Frontal cortex (tissue), 4 donors: Measurements from ENCODE around the gene ZNF684. TPM values are rescaled to one million over a fixed set of nuclear protein-coding genes. Genes with fewer than 3 reads are reported as not detected.
A peak's percentile ranks its signal among the peaks of the same experiment; 100 is the strongest.
"Not testable (repeated sequence)": the region's sequence is repeated elsewhere in the genome, so short reads cannot be mapped to it uniquely, and the experiment has no call there.

Source experiments
- DNase-seq, 2 donors: peaks; one replicate each; pipeline ENCODE4 v3.0.0; 2012; ENCODE audit warnings: low spot score in 2 of 2
- FAIRE-seq: peaks from 2 replicates; lab custom pipeline; 2012; peaks lifted over from hg19 to GRCh38; lab: Jason Lieb, UNC
- total RNA-seq: library from RNA; depleted of rRNA; stranded (reverse); fragments of >200 nt; gene quantifications from one replicate; pipeline ENCODE4 v1.2.3, GENCODE V29; 2014
- donor health status: control.
- donor health status: control.
- donor health status: control.

ZNF684 gene
- total RNA-seq: 7.7 TPM

DNA sequence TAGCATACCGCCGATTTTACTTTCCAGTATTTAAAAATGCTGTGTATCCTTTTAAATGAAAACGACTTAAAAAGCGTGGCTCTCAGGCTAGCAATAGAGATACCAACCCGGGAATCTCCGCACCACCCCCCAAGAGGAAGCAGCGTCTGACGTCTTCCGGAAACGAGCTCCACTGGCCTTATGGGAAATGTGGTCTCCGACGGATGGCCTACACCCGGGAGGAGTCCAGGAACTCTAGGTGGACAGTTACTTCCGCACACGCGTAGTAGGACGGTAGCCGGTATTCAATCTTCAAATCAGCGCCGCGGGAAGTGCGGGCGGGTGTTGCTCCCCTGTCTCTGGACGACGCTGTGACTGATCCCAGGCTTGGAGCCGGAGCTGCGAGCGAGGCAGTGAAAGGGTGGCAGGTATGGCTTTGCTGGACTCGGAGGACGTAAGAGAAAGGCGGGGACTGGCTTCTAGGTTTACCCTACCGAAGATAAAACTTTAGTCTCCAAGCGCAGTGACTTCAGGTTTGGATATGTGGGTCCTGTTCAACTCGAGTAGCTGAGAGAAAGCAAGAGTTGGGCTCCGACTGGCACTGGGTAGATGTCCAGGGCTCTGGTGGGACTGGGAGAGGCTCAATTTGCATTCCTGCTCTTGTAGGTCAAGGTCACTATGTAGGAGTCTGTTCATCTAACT is at the start of gene ZNF684:
Gene ZNF684, plus strand, starts transcription at position 257 of the 681 bp plus-strand sequence. CDS start 1,530 bp downstream, outside the sequence.
- no peak for FAIRE-seq
- DNase-seq: peak; percentile 68 to 87

DNA sequence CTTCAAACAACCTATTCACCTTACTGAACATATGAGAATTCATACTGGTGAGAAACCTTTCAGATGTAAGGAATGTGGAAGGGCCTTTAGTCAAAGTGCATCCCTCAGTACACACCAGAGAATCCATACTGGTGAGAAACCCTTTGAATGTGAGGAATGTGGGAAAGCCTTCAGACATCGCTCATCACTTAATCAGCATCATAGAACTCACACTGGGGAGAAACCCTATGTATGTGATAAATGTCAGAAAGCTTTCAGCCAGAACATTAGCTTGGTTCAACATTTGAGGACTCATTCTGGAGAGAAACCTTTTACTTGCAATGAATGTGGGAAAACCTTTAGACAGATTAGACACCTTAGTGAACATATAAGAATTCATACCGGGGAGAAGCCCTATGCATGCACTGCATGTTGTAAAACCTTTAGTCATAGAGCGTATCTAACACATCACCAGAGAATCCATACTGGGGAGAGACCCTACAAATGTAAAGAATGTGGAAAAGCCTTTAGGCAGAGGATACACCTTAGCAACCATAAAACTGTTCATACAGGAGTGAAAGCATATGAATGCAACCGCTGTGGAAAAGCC is 36.0 kb upstream of the ZNF684 start:
- DNase-seq (no peak), FAIRE-seq (no peak)

DNA sequence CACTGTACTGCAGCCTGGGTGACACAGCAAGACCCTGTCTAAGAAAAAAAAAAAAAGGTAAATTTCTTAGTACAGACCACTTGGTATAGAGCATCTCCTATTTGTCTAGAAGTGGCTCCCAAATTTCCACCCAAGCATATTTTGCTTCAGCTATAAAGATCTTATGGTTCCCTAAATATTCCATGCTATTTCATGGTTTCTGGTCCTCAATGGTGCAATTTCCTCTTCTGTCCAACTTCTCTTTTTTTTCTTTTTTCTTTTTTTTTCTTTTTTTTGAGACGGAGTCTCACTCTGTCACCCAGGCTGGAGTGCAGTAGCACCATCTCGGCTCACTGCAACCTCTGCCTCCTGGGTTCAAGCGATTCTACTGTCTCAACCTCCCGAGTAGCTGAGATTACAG is 28.8 kb upstream of the ZNF684 start:
- FAIRE-seq, DNase-seq: not testable (repeated sequence)

DNA sequence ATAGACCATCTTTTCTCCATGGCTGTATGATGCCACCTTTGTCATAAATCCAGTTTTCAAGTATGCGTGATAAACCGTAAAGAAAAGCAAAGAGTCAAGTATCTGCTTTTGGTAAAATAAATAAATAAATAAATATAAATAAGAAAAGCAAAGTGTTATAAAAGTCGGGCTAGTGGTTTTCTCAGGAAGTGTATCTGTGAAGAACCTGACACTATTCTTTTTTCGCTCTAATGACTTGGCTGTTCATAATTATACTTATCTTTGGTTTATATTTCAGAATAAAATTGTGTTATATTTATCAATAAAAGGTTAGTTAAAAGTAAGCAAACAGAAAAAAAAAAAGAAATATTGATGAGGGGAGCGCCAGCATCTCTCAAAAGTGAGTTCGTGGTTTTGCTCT is 23.5 kb upstream of the ZNF684 start:
- FAIRE-seq (no peak), DNase-seq (no peak)

DNA sequence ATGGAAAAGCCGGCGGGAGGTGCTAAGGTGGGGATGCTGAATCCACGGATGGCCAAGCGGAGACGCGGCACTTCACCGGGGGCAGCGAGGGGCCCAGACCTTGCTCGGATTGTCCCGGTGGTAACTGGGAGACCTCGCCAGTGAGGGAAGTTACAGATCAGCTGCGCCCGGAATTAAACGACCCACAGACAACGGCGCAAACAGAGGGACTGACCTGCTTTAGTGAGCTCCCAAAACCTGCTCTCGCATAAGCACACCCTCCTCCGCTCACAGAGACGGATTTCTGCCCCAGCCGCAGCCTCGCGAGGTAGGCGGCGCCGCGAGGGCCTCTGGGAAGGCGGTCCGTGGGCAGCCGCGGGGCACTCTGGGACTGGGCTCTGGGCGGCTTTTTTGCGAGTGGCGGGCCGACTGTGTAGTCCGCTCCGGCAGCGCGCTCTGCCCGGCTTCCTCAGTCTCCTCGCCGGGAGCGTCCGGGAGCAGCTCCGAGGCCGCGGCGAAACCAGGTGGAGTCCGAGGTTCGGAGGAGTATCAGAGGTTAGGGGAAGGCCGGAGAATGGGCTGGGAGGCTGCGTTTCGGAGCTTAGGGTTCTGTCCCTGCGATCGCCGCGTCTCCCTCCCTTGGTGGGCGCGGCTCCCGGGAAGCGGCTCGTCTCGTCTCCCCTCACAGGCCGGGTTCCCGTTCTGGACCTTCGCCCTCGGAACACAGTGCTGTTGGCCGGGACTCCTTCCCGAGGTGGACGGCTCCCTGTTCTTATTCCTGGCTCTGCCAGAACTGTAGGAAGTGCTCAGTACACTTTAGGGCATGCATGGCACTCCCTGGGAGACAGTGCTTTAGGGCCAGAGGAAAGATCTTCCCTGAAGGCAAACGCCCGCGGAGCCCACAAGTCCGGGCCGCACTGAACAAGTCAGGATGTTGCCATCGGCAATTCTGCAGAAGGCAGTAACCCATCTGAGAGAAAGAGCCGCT is 22.8 kb upstream of the ZNF684 start, which contains the start of gene EXO5:
Gene EXO5, plus strand, starts transcription at position 393 of the 967 bp plus-strand sequence. CDS start 5,778 bp downstream, outside the sequence.
- FAIRE-seq (no peak), DNase-seq (peak; percentile 46 to 64)

DNA sequence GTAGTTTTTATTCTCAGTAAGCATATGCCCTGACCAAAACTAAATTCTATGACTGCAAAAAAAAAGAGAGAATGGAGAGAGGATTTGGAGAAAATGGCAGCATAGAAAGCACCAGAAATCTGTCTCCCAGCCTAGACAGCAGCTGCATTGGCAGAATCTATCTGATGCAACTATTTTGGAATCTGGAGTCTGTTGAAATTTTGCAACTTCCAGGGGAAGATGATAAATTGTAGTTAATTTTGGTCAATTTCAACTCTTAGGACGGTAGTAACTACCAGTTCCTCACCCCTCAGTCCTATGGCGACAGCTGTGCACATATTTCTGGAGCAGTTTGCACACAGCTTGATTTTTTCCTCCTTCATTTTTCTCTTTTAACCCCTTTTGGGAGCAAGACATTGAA is 11.9 kb upstream of the ZNF684 start:
- no peak for FAIRE-seq
- DNase-seq: no peak

DNA sequence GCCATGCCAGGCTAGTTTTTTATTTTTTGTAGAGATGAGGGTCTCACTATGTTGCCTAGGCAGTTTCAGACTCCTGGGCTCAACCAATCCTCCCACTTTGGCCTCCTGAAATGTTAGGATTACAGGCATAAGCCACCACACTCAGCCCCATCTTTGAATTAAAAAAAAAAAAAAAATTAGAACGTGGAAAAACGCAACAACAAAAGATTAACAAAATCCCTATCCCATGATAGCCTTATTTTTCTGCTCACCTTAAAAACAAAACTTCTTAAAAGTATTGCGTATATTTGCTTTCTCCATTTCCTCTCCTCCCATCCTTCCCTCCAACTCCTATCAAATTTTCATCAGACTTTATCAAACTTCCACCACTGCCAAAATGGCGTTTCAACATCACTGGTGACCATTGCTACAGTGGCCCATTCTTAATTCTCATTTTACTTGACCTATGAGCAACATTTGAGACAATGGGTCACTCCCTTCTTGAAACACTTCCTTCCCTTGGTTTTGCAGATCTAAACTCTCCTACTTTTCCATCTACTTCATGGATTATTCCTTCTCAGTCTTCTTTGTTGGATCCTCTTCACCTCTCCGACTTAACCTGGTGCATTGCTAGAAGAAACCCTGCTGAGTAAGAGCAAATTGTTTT is 579 bp upstream of the ZNF684 start:
- FAIRE-seq (no peak), DNase-seq (no peak)

DNA sequence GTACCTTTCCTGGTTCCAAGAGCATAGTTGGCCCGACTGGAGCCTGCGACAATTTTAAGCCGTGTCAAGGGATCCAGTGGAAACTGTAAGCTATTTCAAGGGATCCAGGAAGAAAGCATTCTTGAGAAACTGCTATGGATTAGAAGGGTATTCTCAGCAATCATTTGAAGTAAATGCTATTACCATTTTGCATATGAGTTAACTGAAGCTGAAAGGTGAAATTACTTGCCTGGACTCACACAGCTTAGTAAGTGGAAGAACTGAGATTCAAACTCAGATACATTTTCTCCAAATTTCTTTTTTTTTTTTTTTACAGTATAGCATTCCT is 589 bp downstream of the ZNF684 start:
- FAIRE-seq (no peak), DNase-seq (no peak)

DNA sequence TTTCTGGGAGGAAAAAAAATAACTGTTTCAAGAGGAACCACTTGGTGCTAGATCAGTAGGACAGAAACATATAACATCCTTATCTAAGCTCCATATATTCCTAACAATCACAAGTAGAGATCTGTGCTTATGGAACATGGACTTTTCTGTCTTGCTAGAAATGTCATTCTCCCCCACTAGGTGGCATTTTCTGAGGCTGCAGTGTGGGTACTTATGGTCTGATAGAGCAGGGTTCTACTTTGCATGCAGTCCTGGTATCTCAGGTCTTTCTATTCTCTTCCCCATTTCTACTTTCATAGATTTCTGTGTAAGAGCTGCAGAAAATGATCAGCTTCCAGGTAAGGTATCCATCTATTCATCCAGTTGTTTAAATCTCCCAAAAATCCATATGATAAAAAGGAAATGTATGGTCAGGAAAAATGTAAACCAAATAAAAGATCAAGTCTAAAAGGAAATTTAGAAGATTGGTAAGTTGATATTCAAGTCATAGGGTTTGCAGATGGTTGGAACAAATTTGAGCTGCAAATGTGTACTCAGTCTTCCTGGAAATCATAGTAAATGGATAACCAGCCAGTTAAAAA is 1.5 kb downstream of the ZNF684 start:
- no peak for DNase-seq
- no peak for FAIRE-seq

DNA sequence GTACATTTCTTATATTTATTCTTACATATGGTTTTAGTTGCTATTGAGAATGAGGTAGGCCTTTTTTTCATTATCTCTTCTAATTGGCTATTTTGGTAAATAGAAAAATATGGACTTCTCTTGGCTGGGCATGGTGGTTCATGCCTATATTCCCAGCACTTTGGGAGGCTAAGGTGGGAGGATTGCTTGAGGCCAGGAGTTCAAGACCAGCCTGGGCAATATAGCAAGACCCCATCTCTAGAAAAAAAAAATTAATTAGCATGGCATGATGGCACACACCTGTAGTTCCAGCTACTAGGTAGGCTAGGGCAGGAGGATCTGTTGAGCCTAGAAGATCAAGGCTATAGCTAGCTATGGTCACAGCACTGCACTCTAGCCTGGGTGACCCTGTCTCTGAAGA is 3.2 kb downstream of the ZNF684 start:
- DNase-seq: no peak
- no peak for FAIRE-seq

DNA sequence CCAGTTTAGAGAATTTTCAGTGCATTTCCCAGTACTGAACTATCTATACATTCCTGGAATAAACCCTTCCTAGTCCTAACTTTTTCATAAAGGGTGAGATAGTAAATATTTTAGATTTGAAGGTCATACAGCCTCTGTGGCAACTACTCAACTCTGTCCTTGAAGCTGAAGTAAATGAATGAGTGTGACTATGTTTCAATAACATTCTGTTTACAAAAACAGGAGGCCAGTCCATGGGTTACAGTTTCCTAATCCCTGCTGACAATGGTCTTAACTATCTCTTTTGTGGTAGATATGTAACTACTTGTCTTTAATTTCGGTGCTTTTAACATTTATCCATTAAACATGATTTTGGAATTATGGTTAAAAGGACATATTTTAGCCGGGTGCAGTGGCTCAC is 4.3 kb downstream of the ZNF684 start:
- FAIRE-seq (no peak), DNase-seq (no peak)

DNA sequence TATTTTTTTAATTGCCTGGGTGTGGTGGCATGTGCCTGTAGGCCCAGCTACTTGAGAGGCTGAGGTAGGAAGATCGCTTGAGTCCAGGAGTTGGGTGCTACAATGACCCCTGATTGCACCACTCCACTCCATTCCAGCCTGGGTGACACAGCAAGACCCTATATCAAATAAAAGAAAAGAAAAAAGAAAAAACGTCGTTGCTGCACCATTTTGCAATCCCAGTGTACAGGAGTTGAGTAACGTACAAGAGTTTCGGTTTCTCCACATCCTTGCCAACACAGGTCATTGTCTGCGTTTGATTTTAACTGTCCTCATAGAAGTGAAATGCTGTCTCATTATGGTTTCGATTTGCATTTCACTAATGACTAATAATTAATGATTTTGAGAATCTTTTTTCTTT is 7.9 kb downstream of the ZNF684 start:
- DNase-seq (no peak), FAIRE-seq (no peak)

DNA sequence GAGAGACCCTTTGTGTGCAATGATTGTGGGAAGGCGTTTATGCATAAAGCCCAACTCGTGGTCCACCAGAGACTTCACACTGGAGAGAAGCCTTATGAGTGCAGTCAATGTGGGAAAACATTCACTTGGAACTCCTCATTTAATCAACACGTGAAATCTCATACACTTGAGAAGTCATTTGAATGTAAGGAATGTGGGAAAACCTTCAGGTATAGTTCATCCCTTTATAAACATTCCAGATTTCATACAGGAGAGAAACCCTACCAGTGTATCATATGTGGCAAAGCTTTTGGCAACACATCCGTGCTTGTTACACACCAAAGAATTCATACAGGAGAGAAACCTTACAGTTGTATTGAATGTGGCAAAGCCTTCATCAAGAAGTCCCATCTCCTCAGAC is 15.5 kb downstream of the ZNF684 start:
- FAIRE-seq (no peak), DNase-seq (no peak)

DNA sequence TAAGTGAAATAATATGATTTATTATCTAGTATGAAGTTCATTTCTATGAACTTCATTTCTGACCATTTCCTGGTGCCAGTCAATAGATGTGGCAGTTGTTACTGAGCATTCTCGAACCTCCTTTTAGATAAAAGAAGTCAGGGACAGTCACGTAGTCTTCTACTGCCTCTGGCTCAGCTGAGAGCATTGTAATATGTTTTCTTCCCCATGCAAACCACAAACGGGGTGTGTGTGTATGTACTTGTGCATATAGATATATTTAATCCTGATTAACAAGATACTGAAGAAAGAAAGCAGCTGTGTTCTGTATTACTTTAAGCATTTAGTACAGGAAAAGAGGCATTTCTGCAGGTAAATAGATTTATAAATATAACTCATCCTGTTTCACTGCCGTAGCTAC is 21.6 kb downstream of the ZNF684 start:
- no peak for DNase-seq
- FAIRE-seq: no peak

DNA sequence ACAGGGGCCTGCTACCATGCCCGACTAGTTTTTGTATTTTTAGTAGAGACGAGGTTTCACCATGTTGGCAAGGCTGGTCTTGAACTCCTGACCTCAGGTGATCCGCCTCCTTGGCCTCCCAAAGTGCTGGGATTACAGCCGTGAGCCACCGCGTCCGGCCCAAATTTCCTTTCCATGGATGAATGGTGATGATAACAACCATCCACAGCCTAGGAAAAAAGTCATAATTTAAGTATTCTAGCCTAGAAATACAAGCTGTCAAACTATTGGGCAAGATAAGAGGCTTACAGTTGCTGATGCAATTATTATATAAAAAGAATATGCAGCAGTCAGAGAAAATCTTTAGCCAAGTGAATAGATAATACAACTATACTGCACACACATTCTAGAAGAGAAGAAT is 23.4 kb downstream of the ZNF684 start:
- not testable (repeated sequence) for FAIRE-seq, DNase-seq

DNA sequence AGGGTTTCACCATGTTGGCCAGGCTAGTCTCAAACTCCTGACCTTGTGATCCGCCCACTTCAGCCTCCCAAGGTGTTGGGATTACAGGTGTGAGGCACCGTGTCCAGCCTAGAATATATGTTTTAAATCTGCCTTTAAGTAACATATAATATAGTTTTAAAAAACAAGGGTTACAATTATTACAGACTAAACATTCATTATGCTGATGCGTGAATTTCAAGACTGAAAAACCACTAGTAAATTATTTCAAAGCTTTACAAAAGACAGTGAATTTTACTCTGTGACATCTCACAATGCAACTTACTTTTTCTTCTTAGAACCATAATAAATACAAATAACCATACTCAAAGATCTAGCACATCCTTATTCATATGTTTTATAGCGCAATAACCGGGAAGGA is 24.7 kb downstream of the ZNF684 start:
- FAIRE-seq (no peak), DNase-seq (no peak)

DNA sequence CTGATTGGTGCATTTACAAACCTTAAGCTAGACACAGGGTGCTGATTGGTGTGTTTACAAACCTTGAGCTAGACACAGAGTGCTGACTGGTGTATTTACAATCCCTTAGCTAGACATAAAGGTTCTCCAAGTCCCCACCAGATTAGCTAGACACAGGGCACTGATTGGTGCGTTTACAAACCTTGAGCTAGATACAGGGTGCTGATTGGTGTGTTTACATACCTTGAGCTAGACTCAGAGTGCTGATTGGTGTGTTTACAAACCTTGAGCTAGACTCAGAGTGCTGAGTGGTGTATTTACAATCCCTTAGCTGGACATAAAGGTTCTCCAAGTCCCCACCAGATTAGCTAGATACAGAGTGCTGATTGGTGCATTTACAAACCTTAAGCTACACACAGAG is 26.8 kb downstream of the ZNF684 start:
- not testable (repeated sequence) for FAIRE-seq, DNase-seq

DNA sequence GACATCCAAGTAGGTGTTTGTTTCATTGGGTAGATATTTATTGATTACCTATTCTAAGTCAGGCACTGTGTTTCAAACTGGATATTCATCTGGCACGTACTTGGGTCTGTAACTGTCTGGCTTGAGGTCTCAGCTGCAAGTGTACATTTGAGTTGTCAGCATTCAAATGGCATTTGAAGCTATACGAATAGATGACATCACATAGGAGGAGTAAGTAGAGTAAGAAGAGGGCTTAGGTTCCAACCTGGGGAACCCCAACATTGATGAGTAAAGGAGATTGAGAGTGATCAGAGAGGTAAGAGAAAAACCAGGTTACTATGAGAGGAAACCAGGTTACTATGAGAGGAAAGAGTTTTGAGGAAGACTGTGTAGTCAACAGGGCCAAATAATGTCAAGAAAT is 30.7 kb downstream of the ZNF684 start:
- no peak for FAIRE-seq
- DNase-seq: no peak

DNA sequence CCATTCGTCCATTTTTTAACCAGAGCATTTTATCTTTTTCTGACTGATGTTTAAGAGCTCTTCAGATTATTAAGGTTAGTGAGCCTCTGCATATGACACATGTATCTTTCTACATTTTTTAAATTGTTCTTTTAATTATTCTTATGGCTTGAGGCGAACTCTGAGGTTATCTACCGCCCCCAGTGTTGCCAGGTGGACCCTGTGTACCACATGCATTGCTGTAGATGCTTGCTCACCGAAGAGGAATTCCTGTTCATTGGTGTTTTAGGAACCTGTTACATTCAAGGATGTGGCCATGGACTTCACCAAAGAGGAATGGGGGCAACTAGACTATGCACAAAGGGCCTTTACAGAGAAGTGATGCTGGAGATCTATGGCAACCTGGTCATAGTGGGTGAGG is 31.8 kb downstream of the ZNF684 start:
- FAIRE-seq (no peak), DNase-seq (no peak)

DNA sequence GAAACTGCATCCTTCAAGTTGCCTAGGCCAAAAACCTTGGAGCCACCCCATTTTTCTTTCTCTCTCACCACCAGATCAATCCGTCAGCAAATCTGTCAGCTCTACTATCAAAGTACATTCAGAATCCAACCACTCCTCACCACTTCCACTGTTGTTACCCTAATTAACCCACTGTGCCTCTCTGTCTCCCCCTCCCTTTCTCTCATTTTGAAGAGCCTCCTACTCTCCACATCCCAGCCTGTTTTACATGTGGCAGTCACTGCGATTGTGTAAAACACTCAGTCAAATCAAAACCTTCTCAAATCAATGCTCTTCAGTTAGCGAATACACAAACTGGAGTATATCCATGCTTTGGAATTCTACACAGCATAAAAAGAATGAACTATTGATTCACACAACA is 33.1 kb downstream of the ZNF684 start:
- FAIRE-seq (no peak), DNase-seq (no peak)
